Neural cell (in vitro differentiated cells): ENCODE results near the gene FAM171A1. TPM values are rescaled to one million over a fixed set of nuclear protein-coding genes. Genes with fewer than 3 reads are reported as not detected.

ENCODE experiments used
- H2AFZ ChIP-seq: fragments of 200-600, 300-800 bp; sonication (generic), shearing (Covaris generic); 2 replicates; pipeline ENCODE4 v1.6.0; 2014; ENCODE audit warnings: low read depth, mild to moderate bottlenecking, antibody characterized with exemption, low read length, moderate library complexity
- H3F3A ChIP-seq: fragments of 200-600 bp; shearing (Covaris generic); 2 replicates; pipeline ENCODE4 v1.6.1; 2016; ENCODE audit warnings: mild to moderate bottlenecking, moderate library complexity, mixed read lengths, antibody characterized with exemption, low read length; ENCODE audit not compliant: insufficient read depth, poor library complexity, severe bottlenecking
- H3K27ac ChIP-seq: fragments of 200-600, 300-800 bp; sonication (generic), shearing (Covaris generic); 2 replicates; pipeline ENCODE4 v1.5.1; 2014; ENCODE audit warnings: mild to moderate bottlenecking, low read length, moderate library complexity
- H3K27me3 ChIP-seq: fragments of 300-800, 200-600 bp; sonication (generic), shearing (Covaris generic); 2 replicates; pipeline ENCODE4 v1.6.0; 2014; ENCODE audit warnings: mild to moderate bottlenecking, low read depth, low read length, moderate library complexity; ENCODE audit not compliant: insufficient read depth
- H3K36me3 ChIP-seq: fragments of 300-800, 200-600 bp; sonication (generic), shearing (Covaris generic); 2 replicates; pipeline ENCODE4 v1.5.1; 2014; ENCODE audit warnings: mild to moderate bottlenecking, antibody characterized with exemption, low read length, moderate library complexity; ENCODE audit not compliant: insufficient read depth
- H3K4me2 ChIP-seq: fragments of 300-800, 200-600 bp; sonication (generic), shearing (Covaris generic); 2 replicates; pipeline ENCODE4 v1.6.0; 2014; ENCODE audit warnings: mild to moderate bottlenecking, low read length
- H3K4me3 ChIP-seq: fragments of 300-800, 200-600 bp; sonication (generic), shearing (Covaris generic); 2 replicates; pipeline ENCODE4 v1.5.1; 2014; ENCODE audit warnings: mild to moderate bottlenecking, low read length, moderate library complexity
- H3K79me2 ChIP-seq: fragments of 200-600 bp; shearing (Covaris generic); replicated peaks from 2 replicates; pipeline ENCODE4 v1.6.0; 2014; ENCODE audit warnings: mild to moderate bottlenecking, low read length, moderate library complexity; ENCODE audit not compliant: insufficient read depth
- H3K9ac ChIP-seq: fragments of 300-800, 200-600 bp; sonication (generic), shearing (Covaris generic); 2 replicates; pipeline ENCODE4 v1.6.1; 2016; ENCODE audit warnings: mild to moderate bottlenecking, low read length, mixed read lengths
- H3K9me2 ChIP-seq: fragments of 200-600 bp; shearing (Covaris generic); 2 replicates; pipeline ENCODE4 v1.6.1; 2016; ENCODE audit warnings: mild to moderate bottlenecking, low read length, mixed read lengths; ENCODE audit not compliant: insufficient read depth
- H3K9me3 ChIP-seq: fragments of 200-600, 300-800 bp; sonication (generic), shearing (Covaris generic); 2 replicates; pipeline ENCODE4 v1.6.1; 2016; ENCODE audit warnings: mild to moderate bottlenecking, mixed run types, low read length, moderate library complexity, mixed read lengths
- H4K20me1 ChIP-seq: fragments of 200-600 bp; shearing (Covaris generic); 2 replicates; pipeline ENCODE4 v1.6.1; 2016; ENCODE audit warnings: mild to moderate bottlenecking, mixed run types; ENCODE audit not compliant: insufficient read depth
- CTCF ChIP-seq: fragments of 450-650 bp; IDR thresholded peaks from 2 replicates; pipeline ENCODE4 v1.5.1; 2014; ENCODE audit warnings: antibody characterized with exemption, mild to moderate bottlenecking, moderate library complexity; ENCODE audit not compliant: poor library complexity, severe bottlenecking
- EP300 ChIP-seq: fragments of 450-650 bp; conservative IDR thresholded peaks from 2 replicates; pipeline ENCODE4 v1.6.1; 2014; ENCODE audit warnings: antibody characterized with exemption, mild to moderate bottlenecking, moderate library complexity; ENCODE audit not compliant: poor library complexity, severe bottlenecking
- EZH2 ChIP-seq: fragments of 200-600, 300-800 bp; shearing (Covaris generic), sonication (generic); IDR thresholded peaks from 2 replicates; pipeline ENCODE4 v1.6.1; 2014; ENCODE audit warnings: antibody characterized with exemption, low read length, borderline replicate concordance, mild to moderate bottlenecking; ENCODE audit not compliant: insufficient read depth, poor library complexity, severe bottlenecking
- MXI1 ChIP-seq: fragments of 450-650 bp; conservative IDR thresholded peaks from 2 replicates; pipeline ENCODE4 v1.6.1; 2014; ENCODE audit warnings: antibody characterized with exemption, mild to moderate bottlenecking; ENCODE audit not compliant: poor library complexity, severe bottlenecking
- POLR2AphosphoS5 ChIP-seq: IDR thresholded peaks from 2 replicates; pipeline ENCODE4 v1.6.1; 2012
- RAD21 ChIP-seq: fragments of 450-650 bp; conservative IDR thresholded peaks from 2 replicates; pipeline ENCODE4 v1.6.1; 2014; ENCODE audit warnings: antibody characterized with exemption, mild to moderate bottlenecking, moderate library complexity
- REST ChIP-seq: IDR thresholded peaks from 2 replicates; pipeline ENCODE4 v1.6.1; 2012; ENCODE audit warnings: borderline replicate concordance
- SMC3 ChIP-seq: fragments of 450-650 bp; conservative IDR thresholded peaks from 2 replicates; pipeline ENCODE4 v1.6.1; 2014; ENCODE audit warnings: antibody characterized with exemption, mild to moderate bottlenecking, moderate library complexity; ENCODE audit not compliant: poor library complexity
- TAF1 ChIP-seq: IDR thresholded peaks from 2 replicates; pipeline ENCODE4 v1.6.1; 2012; ENCODE audit warnings: low read depth
- polyA minus RNA-seq: library from RNA; depleted of rRNA, polyadenylated mRNA; stranded (reverse); fragments of >200 nt; gene quantifications from 2 replicates; pipeline ENCODE4 v1.2.3, GENCODE V29; 2014
- polyA plus RNA-seq: library from polyadenylated mRNA; depleted of rRNA; stranded (reverse); fragments of >200 nt; gene quantifications from 2 replicates; pipeline ENCODE4 v1.2.3, GENCODE V29; 2014

Gene FAM171A1
- polyA plus RNA-seq (26.8 and 28.8 TPM in 2 replicates), polyA minus RNA-seq (43.8 and 44.3 TPM in 2 replicates)

DNA sequence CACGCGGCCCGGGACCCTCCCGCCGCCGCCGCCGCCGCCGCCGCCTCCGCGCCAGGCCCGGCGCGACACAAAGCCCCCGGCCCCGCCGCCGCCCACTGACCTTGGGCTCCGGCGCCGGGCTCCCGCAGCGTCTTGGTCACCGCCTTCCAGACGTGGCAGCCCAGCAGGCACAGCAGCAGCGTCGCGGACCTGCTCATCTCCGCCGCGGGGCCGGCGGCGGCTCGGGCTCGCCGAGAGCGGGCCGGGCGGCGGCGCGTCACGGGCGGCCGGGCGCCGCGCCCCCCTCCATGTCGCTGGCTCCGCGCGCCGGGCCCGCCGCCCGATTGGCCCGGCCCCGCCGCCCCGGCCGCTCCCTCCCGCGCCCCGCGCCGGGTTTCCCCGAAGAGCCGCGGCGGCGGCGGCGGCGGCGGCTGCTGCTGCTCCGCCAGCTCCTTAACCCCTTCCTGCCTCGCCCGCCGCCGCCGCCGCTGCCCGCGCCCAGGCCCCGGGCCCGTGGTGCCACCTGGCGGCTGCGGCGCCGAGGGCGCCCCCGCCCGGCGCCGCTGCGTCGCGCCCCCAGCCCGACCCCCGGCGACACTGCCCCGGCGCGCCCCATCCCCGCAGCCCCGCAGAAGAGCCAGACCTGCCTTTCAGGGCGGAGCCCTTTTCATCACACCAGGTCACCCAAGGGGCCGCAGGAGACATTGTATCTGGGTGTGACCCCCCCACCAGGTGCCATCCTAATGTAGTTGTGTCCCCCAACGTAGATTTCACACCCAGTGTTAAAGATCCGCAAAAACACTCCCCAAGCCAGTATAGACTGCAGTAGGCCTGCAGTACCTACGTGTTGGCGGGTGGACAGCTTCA, at the start of gene FAM171A1:
Gene FAM171A1 (minus strand): TSS at position 434 of the 846 bp plus-strand sequence. CDS start 237 bp downstream, at position 197.
- H3K9me2 ChIP-seq = no peaks in the 10 kb centered on the region
- peak within 1 kb of the TSS; percentile 87 for H3K9ac ChIP-seq
- peak within 1 kb of the TSS; percentile 55 for H3K27ac ChIP-seq
- H3K4me2 ChIP-seq = peak within 1 kb of the TSS; percentile 90
- H3K9me3 ChIP-seq = no peaks in the 10 kb centered on the region
- H2AFZ ChIP-seq = peak within 1 kb of the TSS; percentile 40
- peaks cover 38% of the 10 kb centered on the region for H3K79me2 ChIP-seq
- H3K27me3 ChIP-seq = no peaks in the 10 kb centered on the region
- H4K20me1 ChIP-seq = no peaks in the 10 kb centered on the region
- no peaks in the 10 kb centered on the region for H3F3A ChIP-seq
- H3K4me3 ChIP-seq = peak within 1 kb of the TSS; percentile 88
- TF ChIP-seq REST (no peak), RAD21 (no peak), MXI1 (peak; percentile 8), TAF1 (peak; percentile 12), CTCF (no peak), EZH2 (no peak), SMC3 (no peak), POLR2AphosphoS5 (peak; percentile 43), EP300 (no peak)
- H3K36me3 ChIP-seq = no peaks in the 10 kb centered on the region

- Histone ChIP-seq H2AFZ (no peak overlapping the region), H3K9me3 (no peaks in the 10 kb centered on the region), H3K79me2 (no peaks in the 10 kb centered on the region), H3K4me2 (no peak overlapping the region), H3K9me2 (no peaks in the 10 kb centered on the region), H3F3A (no peaks in the 10 kb centered on the region), H3K9ac (no peak overlapping the region), H3K36me3 (no peaks in the 10 kb centered on the region), H3K27ac (no peak overlapping the region), H3K4me3 (no peak overlapping the region), H4K20me1 (no peaks in the 10 kb centered on the region), H3K27me3 (no peaks in the 10 kb centered on the region)
- TF ChIP-seq POLR2AphosphoS5 = no peak
- TF ChIP-seq REST = no peak
- TF ChIP-seq RAD21 = no peak
- no peak for TF ChIP-seq EP300
- TF ChIP-seq SMC3 = no peak
- TF ChIP-seq EZH2 = no peak
- no peak for TF ChIP-seq TAF1
- no peak for TF ChIP-seq CTCF
- TF ChIP-seq MXI1 = no peak
Observed at GRCh38 chr10:15420858-15421257, 49.8 kb upstream of the FAM171A1 start.
